Measurements from ENCODE around the gene SVIL.

- no peak for TF ChIP-seq POLR2A (IDR thresholded peaks at IDR 0.05; ENCODE audit: low read length)
- TF ChIP-seq GATA1 (IDR thresholded peaks at IDR 0.05; ENCODE audit: low read depth, low read length): no peak
Observed at GRCh38 chr10:29529146-29529545, 105.6 kb downstream of the SVIL start.

All from erythroblast (primary cell).